ENCODE results near the gene ARMCX2. TPM values are rescaled to one million over a fixed set of nuclear protein-coding genes. Genes with fewer than 3 reads are reported as not detected.

ARMCX2 gene
- total RNA-seq, result 74.2 and 76.6 TPM in 2 replicates

GRCh38 chrX:101659601-101660063 is at the start of gene ARMCX2:
ARMCX2 (minus strand) TSS chrX:101659850; CDS start chrX:101657588, 2,262 bp downstream.

GRCh38 chrX:101617211-101618191 is 42.1 kb downstream of the ARMCX2 start, which contains the start of gene ARMCX6:
ARMCX6 (minus strand) TSS chrX:101618000; CDS start chrX:101616620, 1,380 bp downstream.

Other genes starting within 250 kb of the ARMCX2 start
- 2.5 and 3.3 TPM in 2 replicates for gene ARMCX4, start 174.4 kb downstream of the ARMCX2 start, total RNA-seq
- 37.1 and 39.9 TPM in 2 replicates for gene ARMCX1, start 109.3 kb downstream of the ARMCX2 start, total RNA-seq
- 17.0 and 19.7 TPM in 2 replicates for gene ARMCX6, start 41.9 kb downstream of the ARMCX2 start, total RNA-seq
- 45.8 and 60.0 TPM in 2 replicates for gene ARMCX3, start 36.7 kb downstream of the ARMCX2 start, total RNA-seq